ENCODE data around the gene INPP5F.

DNA sequence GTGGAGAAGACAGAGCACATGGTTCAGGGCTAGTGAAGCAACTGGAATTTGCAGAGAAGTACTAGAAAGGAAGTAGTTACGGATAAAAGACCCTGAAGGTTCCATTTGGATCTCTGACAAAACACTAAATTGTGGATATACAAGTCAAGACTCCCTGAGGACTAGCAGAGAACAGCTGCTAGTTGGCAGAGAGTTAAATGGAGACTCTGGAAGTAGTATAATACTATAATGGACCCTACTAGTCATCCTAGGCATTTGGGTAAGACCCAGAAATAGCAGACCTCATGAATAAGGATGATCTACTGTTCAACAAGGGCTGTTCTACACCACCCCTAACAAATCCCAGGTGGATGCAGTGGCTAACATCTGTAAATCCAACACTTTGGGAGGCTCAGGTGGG is 127.7 kb downstream of the INPP5F start:
- TF ChIP-seq, protein P1, sequence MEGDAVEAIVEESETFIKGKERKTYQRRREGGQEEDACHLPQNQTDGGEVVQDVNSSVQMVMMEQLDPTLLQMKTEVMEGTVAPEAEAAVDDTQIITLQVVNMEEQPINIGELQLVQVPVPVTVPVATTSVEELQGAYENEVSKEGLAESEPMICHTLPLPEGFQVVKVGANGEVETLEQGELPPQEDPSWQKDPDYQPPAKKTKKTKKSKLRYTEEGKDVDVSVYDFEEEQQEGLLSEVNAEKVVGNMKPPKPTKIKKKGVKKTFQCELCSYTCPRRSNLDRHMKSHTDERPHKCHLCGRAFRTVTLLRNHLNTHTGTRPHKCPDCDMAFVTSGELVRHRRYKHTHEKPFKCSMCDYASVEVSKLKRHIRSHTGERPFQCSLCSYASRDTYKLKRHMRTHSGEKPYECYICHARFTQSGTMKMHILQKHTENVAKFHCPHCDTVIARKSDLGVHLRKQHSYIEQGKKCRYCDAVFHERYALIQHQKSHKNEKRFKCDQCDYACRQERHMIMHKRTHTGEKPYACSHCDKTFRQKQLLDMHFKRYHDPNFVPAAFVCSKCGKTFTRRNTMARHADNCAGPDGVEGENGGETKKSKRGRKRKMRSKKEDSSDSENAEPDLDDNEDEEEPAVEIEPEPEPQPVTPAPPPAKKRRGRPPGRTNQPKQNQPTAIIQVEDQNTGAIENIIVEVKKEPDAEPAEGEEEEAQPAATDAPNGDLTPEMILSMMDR (IDR thresholded peaks at IDR 0.05): no peak
- no peak for TF ChIP-seq ZFX (IDR thresholded peaks at IDR 0.05; ENCODE audit: borderline replicate concordance)
